ENCODE results near the gene PROX2.

PROX2 gene

DNA sequence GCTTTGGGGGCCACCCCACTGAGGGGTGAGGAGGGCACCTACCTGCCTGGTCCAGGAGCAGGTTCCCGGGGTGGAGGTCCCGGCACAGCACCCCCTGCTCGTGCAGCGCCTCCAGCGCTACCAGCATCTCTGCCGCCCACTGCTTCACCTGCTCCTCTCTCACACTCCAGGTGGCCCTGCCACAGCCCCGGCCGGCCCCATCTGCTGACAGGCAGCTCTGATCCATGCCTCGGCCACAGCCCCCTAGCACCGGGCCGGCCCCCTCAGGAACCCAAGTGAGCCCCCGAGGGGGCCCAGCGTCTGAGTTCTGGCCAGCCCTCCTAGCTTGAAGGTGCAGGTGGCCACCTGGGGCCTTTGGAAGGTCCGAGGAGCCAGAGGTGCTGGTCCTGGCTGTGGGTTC is 33.6 kb upstream of the PROX2 start:
- no peak for DNase-seq

- DNase-seq: no peak
Measured at GRCh38 chr14:74908861-74909341, 33.0 kb upstream of the PROX2 start.

DNA sequence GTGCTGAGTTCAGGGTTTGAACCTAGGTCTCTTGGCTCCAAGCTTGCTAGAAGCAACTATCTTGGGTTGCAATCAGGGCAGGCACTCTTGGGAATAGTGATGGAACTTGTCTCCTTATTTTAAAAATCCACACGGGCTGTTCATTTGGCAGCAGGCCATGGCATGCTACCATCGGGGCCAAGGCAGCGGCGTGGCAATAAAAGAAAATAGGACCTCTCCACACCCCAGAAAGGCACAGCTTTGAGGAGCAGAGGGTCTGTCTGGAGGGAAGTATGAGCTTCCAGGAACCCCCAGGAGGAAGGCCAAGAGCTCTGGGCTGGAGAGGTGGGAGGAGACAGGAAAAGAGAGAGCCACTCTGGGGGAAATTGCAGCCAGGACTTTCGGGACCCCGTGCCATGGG is 31.8 kb upstream of the PROX2 start:
- DNase-seq: no peak

DNA sequence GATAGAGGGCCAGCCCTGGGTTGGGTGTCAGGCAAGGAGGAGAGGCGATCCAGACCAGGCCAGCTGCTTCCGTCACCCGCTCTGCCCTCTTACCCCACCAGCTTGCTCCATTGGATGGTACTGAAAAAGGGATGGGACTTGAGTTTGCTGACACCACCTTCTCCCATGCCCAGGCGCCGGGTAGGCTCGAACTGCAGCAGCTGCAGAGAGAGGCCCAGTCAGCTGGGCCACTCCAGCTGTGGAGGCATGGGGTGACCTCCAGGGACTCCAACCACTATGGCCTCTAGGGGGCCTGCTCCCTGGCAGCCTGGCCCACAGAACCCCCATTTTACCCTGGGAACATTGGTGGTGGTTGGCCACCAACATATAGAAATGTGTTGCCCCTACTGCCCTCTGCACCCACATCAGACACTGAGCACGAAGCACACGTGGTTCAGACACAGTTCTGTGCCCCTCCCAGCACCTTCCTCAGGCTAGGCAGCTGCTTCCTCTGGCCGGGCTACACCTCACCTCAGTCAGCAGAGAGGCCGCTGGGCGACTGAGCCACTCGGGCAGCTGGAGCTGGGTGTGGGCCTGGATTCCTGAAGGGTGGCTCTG is 31.1 kb upstream of the PROX2 start:
- no peak for DNase-seq

DNA sequence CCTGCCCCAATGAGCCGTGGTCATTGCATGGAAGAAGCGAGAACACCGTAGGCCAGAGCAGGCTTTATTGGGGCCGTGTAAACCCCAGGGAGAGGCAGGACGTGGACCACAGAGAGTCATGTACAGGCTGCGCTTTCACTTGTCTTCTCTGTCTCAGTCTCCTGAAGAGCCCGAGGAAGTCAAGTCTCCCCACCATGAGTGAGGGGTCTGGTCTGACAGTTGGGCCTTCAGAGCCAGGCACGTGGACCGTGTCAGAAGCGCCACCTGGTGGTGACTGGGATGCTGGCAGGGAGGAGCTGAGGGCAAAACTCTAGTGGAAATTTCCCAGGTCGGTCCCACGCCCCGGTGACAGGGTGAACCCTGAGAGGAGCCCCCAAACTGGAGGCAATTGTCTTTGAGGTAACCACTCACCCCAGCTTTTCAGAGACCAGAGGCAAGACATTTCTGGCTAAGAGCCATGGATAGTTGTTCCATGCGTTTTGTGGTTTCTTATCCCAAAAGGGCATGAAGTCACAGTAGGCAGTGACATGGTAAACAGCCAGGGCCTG is 29.7 kb upstream of the PROX2 start:
- DNase-seq: peak; percentile 47

GRCh38 chr14:74904635-74905503 is 28.9 kb upstream of the PROX2 start:
- no peak for DNase-seq

GRCh38 chr14:74902941-74903705 is 27.2 kb upstream of the PROX2 start:
- no peak for DNase-seq

- DNase-seq: no peak
Measured at GRCh38 chr14:74898694-74899093, 22.7 kb upstream of the PROX2 start.

GRCh38 chr14:74898083-74898482 is 22.1 kb upstream of the PROX2 start:
- no peak for DNase-seq

- no peak for DNase-seq
Measured at GRCh38 chr14:74897642-74898041, 21.7 kb upstream of the PROX2 start.

DNA sequence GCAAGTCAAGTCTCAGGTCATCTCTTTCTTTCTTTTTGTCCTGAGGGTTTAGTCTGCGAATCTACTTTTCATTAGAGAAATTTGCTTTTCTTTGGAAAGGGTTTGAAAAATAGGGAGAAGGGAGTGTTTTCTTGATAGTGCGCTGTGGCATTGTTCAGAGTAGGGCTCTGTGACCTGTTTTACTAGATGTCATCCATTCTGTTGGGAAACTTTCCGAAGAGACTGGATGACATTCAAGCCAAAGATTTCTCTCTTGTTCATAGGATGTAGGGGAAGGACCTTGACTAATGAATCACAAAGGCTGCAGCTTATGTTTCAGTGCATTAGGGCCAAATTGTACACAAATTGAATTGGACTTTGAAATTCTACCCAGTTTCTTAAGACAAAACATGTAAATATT is 20.5 kb upstream of the PROX2 start:
- DNase-seq: no peak

GRCh38 chr14:74893614-74894091 is 17.7 kb upstream of the PROX2 start:
- no peak for DNase-seq

- no peak for DNase-seq
Measured at GRCh38 chr14:74892745-74893144, 16.8 kb upstream of the PROX2 start.

DNA sequence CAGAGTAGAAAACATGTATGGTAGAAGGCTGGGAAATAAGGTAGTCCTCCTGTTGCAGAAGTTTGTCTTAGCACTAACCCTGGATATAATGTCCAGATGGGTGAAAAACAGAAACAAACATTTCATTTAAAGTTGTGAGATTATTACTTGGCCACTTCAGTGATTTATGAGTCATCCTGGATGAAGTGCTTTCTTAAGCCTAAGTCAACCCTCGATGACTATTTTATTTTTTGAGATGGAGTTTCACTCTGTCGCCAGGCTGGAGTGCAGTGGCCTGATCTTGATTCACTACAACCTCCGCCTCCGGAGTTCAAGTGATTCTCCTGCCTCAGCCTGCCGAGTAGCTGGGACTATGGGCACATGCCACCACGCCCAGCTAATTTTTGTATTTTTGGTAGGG is 15.9 kb upstream of the PROX2 start:
- peak; percentile 26 for DNase-seq

- no peak for DNase-seq
Measured at GRCh38 chr14:74890262-74890661, 14.3 kb upstream of the PROX2 start.

DNA sequence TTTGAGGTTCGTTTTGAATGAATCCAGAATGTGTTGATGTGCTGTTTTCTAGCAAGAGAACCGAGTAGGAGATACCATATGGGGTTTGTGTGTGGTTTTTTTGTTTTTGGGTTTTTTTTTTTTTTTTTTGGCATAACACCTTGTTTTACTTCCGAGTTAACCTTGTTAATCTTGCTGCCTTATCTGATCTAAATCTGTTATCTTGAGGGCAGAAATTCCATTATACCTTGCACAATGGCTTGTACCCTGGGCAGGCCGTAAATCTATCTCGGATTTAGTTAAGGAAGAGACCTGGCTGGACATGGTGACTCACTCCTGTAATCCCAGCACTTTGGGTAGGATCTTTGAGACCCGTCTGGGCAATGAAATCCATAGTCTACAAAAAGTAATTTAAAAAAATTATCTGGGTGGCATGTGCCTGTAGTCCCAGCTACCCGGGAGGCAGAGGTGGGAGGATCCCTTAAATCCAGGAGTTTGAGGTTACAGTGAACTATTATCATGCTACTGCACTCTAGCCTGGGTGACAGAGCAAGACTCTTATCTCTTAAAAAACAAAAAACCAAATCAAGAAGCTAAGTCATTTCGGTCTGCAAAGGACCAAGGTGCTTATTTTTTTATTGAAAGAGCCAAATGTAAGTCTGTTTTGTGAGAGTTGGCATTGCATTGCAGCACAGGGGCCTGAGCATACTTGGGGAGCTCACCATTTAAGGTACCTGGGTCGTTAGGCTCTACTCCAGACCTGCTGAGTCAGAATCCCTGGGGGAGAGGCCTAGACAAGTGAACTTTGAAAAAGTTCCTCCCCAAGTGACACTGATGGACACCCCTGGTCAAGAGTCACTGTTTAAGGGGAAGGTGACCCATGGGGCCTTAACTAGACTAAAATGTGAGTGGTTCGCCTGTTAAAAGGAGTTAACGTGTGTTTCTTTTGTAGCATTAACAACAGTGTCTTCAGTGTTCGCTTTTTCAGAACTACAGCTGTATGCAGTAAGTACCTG is 12.5 kb upstream of the PROX2 start:
- DNase-seq: no peak

DNA sequence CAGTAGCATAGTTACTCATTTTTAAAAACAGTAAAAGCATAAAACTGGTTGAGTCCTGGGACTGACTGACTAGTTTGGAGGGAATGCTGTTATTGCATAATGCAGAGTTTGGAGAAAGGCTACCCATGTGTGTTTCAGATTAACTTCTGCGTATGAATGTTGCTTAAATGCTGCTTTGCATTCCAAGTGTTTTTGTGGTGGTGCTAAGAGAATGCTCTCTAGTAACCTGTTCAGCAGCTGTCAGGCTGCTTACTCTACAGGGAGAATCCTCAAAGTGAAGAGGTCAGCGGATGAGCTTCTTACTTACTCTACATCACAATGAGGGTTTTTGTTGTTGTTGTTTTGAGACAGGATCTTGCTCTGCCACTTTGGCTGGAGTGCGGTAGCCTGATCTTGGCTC is 10.1 kb upstream of the PROX2 start:
- peak; percentile 83 for DNase-seq

DNA sequence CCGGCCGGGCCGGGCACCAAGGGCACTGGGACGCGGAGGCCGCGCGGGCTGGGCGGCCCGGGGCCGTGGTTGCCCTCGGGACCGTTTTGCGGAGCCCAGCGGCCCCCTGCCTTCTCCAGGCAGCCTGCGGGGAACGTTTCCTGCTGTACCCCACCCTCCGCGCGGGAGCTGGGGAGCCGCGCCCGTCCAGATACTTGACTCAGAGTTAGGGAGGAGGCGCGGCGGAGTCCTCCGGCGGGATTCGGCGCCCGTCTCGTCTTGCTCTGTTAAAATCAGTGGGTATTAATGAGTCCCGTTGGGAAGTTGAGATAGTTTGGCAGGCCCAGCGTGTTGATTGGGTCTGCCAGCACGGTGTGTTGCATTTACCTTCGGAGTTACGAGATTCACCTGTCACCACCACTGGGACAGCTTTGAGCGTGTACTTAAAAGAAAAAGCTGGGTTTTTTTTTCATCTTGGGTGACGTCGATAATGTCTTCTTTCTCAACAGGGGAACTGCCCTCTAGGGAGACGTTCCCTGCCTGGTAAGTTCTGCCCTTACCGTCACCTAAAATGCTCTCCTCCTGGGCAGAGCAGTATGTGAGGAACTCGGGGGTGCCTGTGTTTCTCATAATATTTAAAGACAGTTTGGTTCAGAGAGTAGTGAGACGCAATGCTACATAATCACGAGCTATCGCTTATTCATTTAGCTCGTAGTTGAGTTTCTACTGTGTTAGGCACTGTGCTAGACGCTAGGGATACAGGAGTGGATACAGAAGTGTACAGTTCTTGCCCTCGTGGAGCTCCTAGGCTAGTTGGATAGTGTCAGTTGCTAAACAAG is 6.4 kb upstream of the PROX2 start:
- DNase-seq: peak; percentile 43

GRCh38 chr14:74881431-74882102 is 5.6 kb upstream of the PROX2 start, which contains the start of gene DLST:
DLST (plus strand) TSS chr14:74881916; CDS start chr14:74881954, 38 bp downstream.
- DNase-seq: peak; percentile 86

Data from fibroblast of skin of back (primary cell).